HL-60/S4 treated with phorbol 12-myristate 13-acetate at 8.2 ng/mL for 4 days and 3 days (cell line): Measurements from ENCODE around the gene RNF217.
"Not testable (repeated sequence)": the region's sequence is repeated elsewhere in the genome, so short reads cannot be mapped to it uniquely, and the experiment has no call there.

ENCODE experiments used
- in situ Hi-C: fragments of 300-500 bp; cut with MboI; formaldehyde crosslinking; loops from 2 replicates; pipeline ENCODE4 v1.15.0; 2022; ENCODE audit warnings: low sequenced_read_pairs

The RNF217 gene

GRCh38 chr6:125013938-125014660 is 51.9 kb downstream of the RNF217 start:
- in situ Hi-C loops, result no loop called here

DNA sequence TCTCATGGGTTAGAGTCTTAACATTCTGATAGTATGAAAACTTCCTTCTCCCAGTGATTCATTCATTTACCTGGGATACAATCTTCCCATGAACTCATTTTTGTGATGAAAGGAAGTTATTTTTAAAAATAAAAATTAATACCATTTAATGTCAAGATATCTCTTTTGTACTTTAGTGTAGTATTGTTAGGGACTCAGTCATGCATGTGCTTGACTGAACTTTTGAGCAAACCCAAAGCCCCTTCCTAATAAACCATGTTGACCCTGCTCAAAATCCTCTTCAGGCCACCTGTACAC is 52.4 kb downstream of the RNF217 start:
- in situ Hi-C loops, result no loop called here

GRCh38 chr6:125015152-125015551 is 52.9 kb downstream of the RNF217 start:
- in situ Hi-C loops, result no loop called here

GRCh38 chr6:125018136-125018535 is 55.9 kb downstream of the RNF217 start:
- in situ Hi-C loops, result no loop called here

DNA sequence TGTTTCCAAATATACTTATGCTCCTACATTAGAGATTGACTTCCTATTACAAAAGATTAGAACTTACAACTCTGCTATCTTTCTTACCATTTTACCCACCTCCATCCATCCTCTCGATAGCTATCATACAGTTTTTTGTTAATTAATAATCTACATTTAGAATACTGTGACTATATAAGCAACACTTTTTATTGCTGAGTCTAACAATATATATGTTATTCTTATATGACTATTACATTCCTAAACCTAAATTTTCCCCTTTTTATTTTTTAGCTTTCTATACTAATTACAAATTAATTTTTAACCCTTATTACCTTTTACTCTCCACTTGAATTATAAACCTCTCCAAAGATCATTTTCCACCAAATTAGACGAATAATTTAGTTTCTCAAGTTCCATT is 57.0 kb downstream of the RNF217 start:
- in situ Hi-C loops, result no loop called here

DNA sequence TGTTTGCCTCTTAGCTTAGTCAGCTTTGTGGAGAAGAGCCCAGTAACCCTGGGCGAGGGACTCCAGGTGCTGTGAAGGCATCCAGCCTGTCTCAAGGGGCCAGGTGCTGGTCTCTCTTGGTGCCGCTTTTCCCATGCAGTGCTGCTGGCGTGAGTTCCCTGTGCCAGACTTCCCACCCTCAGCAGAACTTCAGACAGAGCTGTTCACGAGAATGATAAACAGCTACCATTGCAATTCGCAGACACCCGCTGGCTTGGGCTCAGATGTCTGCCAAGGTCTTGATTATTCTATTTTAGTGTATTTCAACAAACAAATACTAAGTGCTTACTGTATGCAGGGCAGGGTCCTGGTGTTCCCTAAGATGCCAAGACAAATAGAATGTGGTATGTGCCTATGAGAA is 57.7 kb downstream of the RNF217 start:
- in situ Hi-C loops, result no loop called here

- in situ Hi-C loops, result no loop called here
Measured at GRCh38 chr6:125020385-125020784, 58.1 kb downstream of the RNF217 start.

DNA sequence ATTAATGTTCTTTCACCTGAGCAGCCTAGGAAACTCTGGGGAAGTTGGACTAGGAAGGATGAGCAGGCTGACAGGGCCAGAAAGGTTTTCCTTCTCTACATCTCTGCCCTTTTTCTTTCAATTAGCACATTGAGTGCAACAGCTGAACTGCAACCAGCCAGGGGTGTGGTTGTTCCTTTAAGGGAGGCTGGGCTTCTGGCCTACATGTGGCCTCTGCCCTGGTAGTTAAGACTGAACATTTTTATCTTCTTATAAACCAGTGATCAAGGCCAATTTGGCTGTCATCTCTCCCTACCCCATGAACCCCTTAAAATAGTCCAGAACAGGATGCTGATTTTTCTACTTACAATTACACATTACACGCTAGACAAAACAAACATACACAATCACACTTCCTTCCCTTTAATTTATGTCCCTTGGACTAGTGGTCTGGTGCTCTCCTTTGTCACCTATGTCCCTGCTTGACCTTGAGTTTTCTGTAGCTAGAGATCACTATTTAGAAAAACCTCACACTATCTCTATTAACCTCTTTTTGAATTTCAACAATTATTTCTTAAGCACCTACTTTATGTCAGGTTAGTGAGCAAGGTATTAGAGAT is 60.3 kb downstream of the RNF217 start:
- in situ Hi-C loops, result no loop called here

DNA sequence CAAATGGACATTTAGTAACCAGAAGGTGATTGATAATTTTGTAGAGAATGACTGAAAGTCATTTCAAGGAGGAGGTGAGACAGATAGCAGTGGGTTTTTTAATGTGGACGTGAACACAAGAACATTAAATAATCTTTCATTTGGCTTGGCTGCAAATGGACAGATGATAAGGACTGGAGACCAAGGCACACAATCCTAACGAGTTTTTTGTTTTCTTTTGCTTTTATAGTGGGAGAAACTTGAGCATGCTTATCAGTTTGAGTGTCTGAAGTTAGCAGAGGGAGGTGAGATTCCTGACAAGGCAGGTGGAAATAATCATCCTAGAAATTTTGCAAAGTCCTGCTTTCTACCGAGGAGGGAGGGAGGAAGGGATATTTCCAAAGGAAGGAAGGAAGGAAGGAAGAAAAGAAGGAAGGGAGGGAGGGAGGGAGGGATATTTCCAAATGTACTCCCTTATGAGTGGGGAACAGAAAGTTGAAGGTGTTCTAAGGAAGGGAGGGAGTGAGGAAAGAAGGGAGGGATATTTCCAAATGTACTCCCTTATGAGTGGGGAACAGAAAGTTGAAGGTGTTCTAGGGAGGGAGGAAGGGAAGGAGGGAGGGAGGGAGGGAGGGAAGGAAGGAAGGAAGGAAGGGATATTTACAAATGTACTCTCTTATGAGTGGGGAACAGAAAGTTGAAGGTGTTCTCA is 63.1 kb downstream of the RNF217 start:
- in situ Hi-C loops, result no loop called here

GRCh38 chr6:125027287-125027686 is 65.0 kb downstream of the RNF217 start:
- in situ Hi-C loops, result no loop called here

DNA sequence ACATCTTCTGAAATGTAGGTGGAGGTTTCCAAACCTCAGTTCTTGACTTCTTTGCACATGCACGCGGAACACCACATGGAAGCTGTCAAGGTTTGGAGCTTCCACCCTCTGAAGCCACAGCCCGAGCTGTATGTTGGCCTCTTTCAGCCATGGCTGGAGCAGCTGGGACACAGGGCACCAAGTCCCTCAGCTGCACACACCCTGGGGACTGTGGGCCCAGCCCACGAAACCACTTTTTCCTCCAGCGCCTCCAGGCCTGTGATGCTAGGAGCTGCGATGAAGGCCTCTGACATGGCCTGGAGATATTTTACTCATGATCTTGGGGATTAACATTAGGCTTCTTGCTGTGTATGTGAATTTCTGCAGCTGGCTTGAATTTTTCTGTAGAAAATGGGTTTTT is 68.7 kb downstream of the RNF217 start:
- in situ Hi-C loops, result no loop called here

DNA sequence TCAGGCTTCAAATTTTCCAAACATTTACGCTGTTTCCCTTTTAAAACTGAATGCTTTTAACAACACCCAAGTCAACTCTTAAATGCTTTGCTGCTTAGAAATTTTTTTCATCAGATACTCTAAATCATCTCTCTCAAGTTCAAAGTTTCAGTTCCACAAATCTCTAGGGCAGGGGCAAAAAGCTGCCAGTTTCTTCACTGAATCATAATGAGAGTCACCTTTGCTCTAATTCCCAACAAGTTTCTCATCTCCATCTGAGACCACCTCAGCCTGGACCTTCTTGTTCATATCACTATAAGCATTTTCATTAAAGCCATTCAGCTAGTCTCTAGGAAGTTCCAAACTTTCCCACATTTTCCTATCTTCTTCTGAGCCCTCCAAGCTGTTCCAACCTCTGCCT is 69.1 kb downstream of the RNF217 start:
- in situ Hi-C loops, result no loop called here

- in situ Hi-C loops, result not testable (repeated sequence)
Measured at GRCh38 chr6:125034929-125035328, 72.7 kb downstream of the RNF217 start.

GRCh38 chr6:125036486-125036885 is 74.2 kb downstream of the RNF217 start:
- in situ Hi-C loops, result not testable (repeated sequence)

- in situ Hi-C loops, result no loop called here
Measured at GRCh38 chr6:125037827-125038226, 75.6 kb downstream of the RNF217 start.

- in situ Hi-C loops, result no loop called here
Measured at GRCh38 chr6:125038925-125039324, 76.7 kb downstream of the RNF217 start.

DNA sequence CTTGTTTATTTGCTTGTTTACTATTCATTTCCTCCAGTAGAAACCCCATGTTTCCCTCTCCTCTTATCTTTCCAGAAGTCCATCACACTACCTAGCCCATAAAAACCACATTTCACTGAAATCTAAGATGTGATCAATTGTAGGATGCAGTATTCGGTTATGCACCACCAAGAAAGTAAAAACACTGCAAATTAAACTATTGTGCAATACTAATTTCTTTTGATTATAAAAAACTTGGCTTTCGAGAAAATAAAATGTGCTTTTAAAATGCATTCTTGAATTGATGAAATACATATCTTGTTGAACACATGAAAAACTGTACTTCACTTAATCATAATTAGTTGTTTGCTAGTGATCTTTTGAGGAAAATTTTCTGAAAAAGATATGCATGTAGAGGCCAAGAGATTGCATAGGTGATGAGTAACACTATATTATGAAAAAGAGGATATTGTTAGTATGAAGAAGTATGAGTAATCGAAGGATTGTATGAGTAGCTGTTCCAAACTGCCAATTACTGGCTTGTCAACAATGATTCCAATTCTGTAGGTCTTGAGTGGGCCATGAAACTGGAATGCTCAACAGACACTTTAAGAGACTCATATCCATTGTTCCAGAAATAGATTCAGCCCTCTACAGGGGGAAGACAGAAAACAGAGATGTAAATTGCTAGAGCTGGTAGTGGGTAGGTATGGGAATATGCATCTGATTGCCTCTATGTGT is 79.7 kb downstream of the RNF217 start:
- in situ Hi-C loops, result no loop called here

DNA sequence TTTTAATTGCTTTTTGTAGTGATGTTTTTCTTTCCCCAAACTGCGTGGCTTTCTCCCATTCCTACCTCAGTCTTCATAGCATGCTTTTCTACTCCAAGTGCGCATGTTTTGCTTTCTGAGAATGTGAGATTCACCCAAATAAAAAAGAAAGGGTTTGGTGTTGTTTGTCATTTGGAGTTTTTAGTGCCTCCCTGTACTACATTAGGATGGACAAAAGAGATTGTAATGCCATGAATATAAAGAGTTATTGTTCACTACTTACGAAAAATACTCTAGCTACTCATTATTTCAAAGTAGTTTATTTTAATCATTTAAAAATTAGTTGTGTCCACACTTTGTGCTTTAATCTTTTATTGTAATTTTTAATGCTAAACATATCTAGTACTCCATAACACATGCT is 81.8 kb downstream of the RNF217 start:
- in situ Hi-C loops, result no loop called here

DNA sequence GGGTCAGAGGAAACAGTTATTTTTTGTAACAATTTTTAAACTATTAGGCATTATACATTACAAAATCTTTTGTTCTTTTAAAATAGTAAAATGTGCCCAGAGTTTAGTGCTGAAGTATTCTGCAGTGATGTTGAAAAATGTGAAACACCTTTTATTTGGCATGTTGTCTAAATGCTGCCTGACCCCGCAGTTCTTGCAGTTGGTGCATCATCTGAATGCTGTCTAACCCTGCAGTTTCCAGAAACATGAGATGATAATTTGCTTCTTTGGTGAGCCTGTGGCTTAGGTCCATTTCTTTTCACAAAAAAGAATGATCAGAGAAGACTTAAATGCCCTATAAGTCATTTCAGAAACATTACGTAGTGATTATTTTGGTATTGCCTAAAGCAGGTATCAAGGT is 82.4 kb downstream of the RNF217 start:
- in situ Hi-C loops, result no loop called here

DNA sequence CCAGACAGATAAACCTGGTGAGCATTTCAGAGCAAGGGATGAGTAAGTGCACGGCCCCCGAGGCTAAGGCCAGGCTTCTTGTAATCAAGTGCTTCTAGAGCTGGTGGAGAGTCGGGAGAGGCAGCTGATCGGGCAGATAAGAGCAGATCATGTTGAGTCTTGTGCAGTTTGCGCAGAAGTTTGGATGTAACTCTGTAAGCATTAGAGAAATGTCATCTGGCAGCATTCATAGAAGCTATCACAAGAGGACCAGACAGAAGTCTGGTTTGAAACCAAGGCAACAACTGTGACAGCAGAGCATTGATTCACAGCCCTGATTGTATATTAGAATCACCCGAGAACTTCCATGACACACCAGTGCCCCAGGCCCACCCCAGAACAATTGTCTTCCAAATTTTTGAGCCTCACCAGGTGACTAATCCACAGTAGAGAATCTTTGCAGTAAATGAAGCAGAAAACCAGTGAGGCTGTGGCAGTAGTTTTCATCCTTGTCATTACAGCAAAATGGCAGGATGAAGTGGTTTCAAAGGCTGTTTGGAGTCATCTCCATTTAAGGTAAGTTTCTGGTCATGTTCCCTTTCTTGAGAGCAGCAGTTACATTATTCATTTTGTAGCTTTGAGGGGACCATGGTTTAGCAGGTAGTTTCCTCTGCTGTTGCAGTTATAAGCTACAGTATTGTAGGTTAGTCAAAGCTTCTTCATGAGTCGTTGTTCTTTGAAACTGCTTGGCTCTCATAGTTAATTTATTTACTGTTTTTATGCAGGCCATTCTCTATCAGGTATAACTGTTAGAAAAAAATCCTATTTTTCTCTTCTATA is 84.1 kb downstream of the RNF217 start:
- in situ Hi-C loops, result no loop called here

GRCh38 chr6:125048274-125048673 is 86.0 kb downstream of the RNF217 start:
- in situ Hi-C loops, result no loop called here
